DOHH2 (cell line): ENCODE results near the gene PROSER1.

Source experiments
- H3F3A ChIP-seq: fragments of 200-600 bp; sonication (generic), shearing (Covaris generic); 2 replicates; pipeline ENCODE4 v1.6.0; 2016; ENCODE audit warnings: antibody characterized with exemption, mild to moderate bottlenecking; ENCODE audit not compliant: control insufficient read depth, insufficient read depth
- H3K27ac ChIP-seq: fragments of 200-600 bp; sonication (generic); 2 replicates; pipeline ENCODE4 v1.5.1; 2014; ENCODE audit warnings: low read depth, mild to moderate bottlenecking, low read length, moderate library complexity
- H3K27me3 ChIP-seq: fragments of 200-600 bp; sonication (generic); 2 replicates; pipeline ENCODE4 v1.6.1; 2014; ENCODE audit warnings: mild to moderate bottlenecking, low read length, mixed read lengths; ENCODE audit not compliant: control insufficient read depth
- H3K36me3 ChIP-seq: fragments of 200-600 bp; sonication (generic); 2 replicates; pipeline ENCODE4 v1.6.1; 2014; ENCODE audit warnings: mild to moderate bottlenecking, low read length, moderate library complexity, mixed read lengths; ENCODE audit not compliant: control insufficient read depth
- H3K4me1 ChIP-seq: fragments of 200-600 bp; sonication (generic); 2 replicates; pipeline ENCODE4 v1.6.1; 2014; ENCODE audit warnings: mild to moderate bottlenecking, low read length, mixed read lengths; ENCODE audit not compliant: control insufficient read depth
- H3K4me2 ChIP-seq: fragments of 200-600 bp; sonication (generic); 2 replicates; pipeline ENCODE4 v1.6.0; 2014; ENCODE audit warnings: mild to moderate bottlenecking, low read length, moderate library complexity
- H3K4me3 ChIP-seq: fragments of 200-600 bp; sonication (generic); 2 replicates; pipeline ENCODE4 v1.5.1; 2014; ENCODE audit warnings: mild to moderate bottlenecking, low read length, mixed read lengths
- H3K79me2 ChIP-seq: fragments of 200-600 bp; sonication (generic); 2 replicates; pipeline ENCODE4 v1.6.1; 2014; ENCODE audit warnings: mild to moderate bottlenecking, low read length, mixed read lengths; ENCODE audit not compliant: control insufficient read depth
- H3K9me2 ChIP-seq: fragments of 200-600 bp; sonication (generic); replicated peaks from 2 replicates; pipeline ENCODE4 v1.6.1; 2014; ENCODE audit warnings: mild to moderate bottlenecking, low read length, mixed read lengths; ENCODE audit not compliant: control insufficient read depth
- H3K9me3 ChIP-seq: fragments of 200-600 bp; sonication (generic); 2 replicates; pipeline ENCODE4 v1.6.1; 2014; ENCODE audit warnings: antibody characterized with exemption, low read length, mixed read lengths; ENCODE audit not compliant: control insufficient read depth, insufficient read depth
- H4K20me1 ChIP-seq: fragments of 200-600 bp; sonication (generic); 2 replicates; pipeline ENCODE4 v1.6.0; 2014; ENCODE audit warnings: low read depth, mild to moderate bottlenecking, antibody characterized with exemption, low read length, moderate library complexity; ENCODE audit not compliant: control insufficient read depth, insufficient read depth
- CTCF ChIP-seq: fragments of 200-600 bp; sonication (generic); IDR thresholded peaks from one replicate; pipeline ENCODE4 v1.5.1; 2014; ENCODE audit warnings: antibody characterized with exemption, mild to moderate bottlenecking, low read depth, low read length; ENCODE audit not compliant: poor library complexity, severe bottlenecking
- EZH2phosphoT487 ChIP-seq: fragments of 200-600 bp; sonication (generic); IDR thresholded peaks from 2 replicates; pipeline ENCODE4 v1.6.1; 2017; ENCODE audit warnings: borderline replicate concordance, mild to moderate bottlenecking, antibody characterized with exemption, low read length, moderate library complexity, mixed read lengths

The PROSER1 gene

GRCh38 chr13:38967446-38967845 lies 70.4 kb downstream of the PROSER1 start:
- Histone ChIP-seq H4K20me1 (no peaks in the 10 kb centered on the region), H3K4me1 (no peaks in the 10 kb centered on the region), H3K4me2 (no peak overlapping the region), H3K27ac (no peak overlapping the region), H3F3A (no peaks in the 10 kb centered on the region), H3K79me2 (no peaks in the 10 kb centered on the region), H3K9me2 (no peaks in the 10 kb centered on the region), H3K9me3 (no peaks in the 10 kb centered on the region), H3K27me3 (no peaks in the 10 kb centered on the region), H3K36me3 (no peaks in the 10 kb centered on the region), H3K4me3 (no peak overlapping the region)
- no peak for TF ChIP-seq CTCF
- no peak for TF ChIP-seq EZH2phosphoT487

GRCh38 chr13:38965281-38965680 lies 72.6 kb downstream of the PROSER1 start:
- no peaks in the 10 kb centered on the region for H4K20me1 ChIP-seq
- no peaks in the 10 kb centered on the region for H3K36me3 ChIP-seq
- no peaks in the 10 kb centered on the region for H3K9me2 ChIP-seq
- no peaks in the 10 kb centered on the region for H3K9me3 ChIP-seq
- no peaks in the 10 kb centered on the region for H3K4me1 ChIP-seq
- no peaks in the 10 kb centered on the region for H3F3A ChIP-seq
- H3K4me2 ChIP-seq, result no peak overlapping the region
- no peaks in the 10 kb centered on the region for H3K79me2 ChIP-seq
- TF ChIP-seq CTCF, result no peak
- no peak for TF ChIP-seq EZH2phosphoT487
- no peaks in the 10 kb centered on the region for H3K27me3 ChIP-seq
- no peak overlapping the region for H3K27ac ChIP-seq
- no peak overlapping the region for H3K4me3 ChIP-seq

DNA sequence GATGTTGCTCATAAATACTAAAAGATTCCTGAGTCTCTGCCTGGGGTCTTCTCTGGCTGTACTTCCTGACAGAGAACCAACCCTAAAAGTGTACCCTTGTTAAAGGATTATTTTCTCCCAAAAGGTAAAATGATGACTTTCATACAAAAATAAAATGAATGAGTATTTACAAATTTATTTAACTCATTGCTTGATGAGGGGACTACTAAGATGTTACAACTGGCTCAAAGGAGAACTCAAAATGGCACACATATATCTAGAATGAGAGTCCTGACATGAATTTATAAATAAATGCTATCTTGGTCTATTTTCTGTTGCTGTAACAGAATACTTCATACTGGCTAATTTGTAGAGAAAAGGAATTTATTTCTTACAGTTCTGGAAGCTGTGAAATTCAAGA lies 77.7 kb downstream of the PROSER1 start:
- TF ChIP-seq EZH2phosphoT487, result no peak
- TF ChIP-seq CTCF, result no peak
- Histone ChIP-seq H3K4me3 (no peak overlapping the region), H3K27ac (no peak overlapping the region), H3K79me2 (no peaks in the 10 kb centered on the region), H3K4me1 (no peaks in the 10 kb centered on the region), H3F3A (no peaks in the 10 kb centered on the region), H3K27me3 (no peaks in the 10 kb centered on the region), H3K9me3 (no peaks in the 10 kb centered on the region), H4K20me1 (no peaks in the 10 kb centered on the region), H3K4me2 (no peak overlapping the region), H3K9me2 (no peaks in the 10 kb centered on the region), H3K36me3 (no peaks in the 10 kb centered on the region)
